H1 (cell line): ENCODE measurements around the gene BRD4. TPM values are rescaled to one million over a fixed set of nuclear protein-coding genes. Genes with fewer than 3 reads are reported as not detected.

Source experiments
- CTCF ChIA-PET: fragments of 300-600 bp; sonication (Branson Sonifier 250); formaldehyde crosslinking; loops from one replicate; lab custom pipeline; 2021; ENCODE audit not compliant: partially characterized antibody; lab: Charles Lee
- POLR2A ChIA-PET: fragments of 300-600 bp; sonication (Branson Sonifier 250); formaldehyde crosslinking; loops from one replicate; lab custom pipeline; 2021; ENCODE audit warnings: inconsistent platforms; ENCODE audit not compliant: partially characterized antibody; lab: Charles Lee
- DNase-seq, 2 experiments: peaks; one replicate each; pipeline versions ENCODE4 v3.0.0 to v3.0.0-alpha.2; 2010 to 2022; ENCODE audit warnings: low spot score in 2 of 2, low read depth in 1 of 2, mixed read lengths in 1 of 2
- FAIRE-seq: peaks from 2 replicates; lab custom pipeline; 2011; peaks lifted over from hg19 to GRCh38; lab: Jason Lieb, UNC
- H2AFZ ChIP-seq: 2 replicates; pipeline ENCODE4 v1.8.1; 2012; ENCODE audit warnings: low read length, inconsistent platforms
- H2AK5ac ChIP-seq: 2 replicates; pipeline ENCODE4 v1.6.1; 2013; ENCODE audit warnings: low read depth, low read length
- H2BK120ac ChIP-seq: replicated peaks from 2 replicates; pipeline ENCODE3; 2013; ENCODE audit warnings: low read depth, low read length, inconsistent platforms
- H2BK12ac ChIP-seq: 2 replicates; pipeline ENCODE4 v1.6.1; 2013; ENCODE audit warnings: low read depth, low read length
- H2BK15ac ChIP-seq: 2 replicates; pipeline ENCODE4 v1.6.1; 2013; ENCODE audit warnings: low read length
- H2BK20ac ChIP-seq: 2 replicates; pipeline ENCODE4 v1.6.1; 2013; ENCODE audit warnings: low read length
- H2BK5ac ChIP-seq: 2 replicates; pipeline ENCODE4 v1.6.1; 2013; ENCODE audit warnings: low read depth, low read length
- H3K14ac ChIP-seq: 2 replicates; pipeline ENCODE4 v1.6.1; 2013; ENCODE audit warnings: inconsistent platforms; ENCODE audit not compliant: insufficient read length
- H3K18ac ChIP-seq: 2 replicates; pipeline ENCODE4 v1.6.1; 2013; ENCODE audit warnings: low read length; ENCODE audit errors: extremely low read depth
- H3K23ac ChIP-seq: 2 replicates; pipeline ENCODE4 v1.6.1; 2013; ENCODE audit warnings: inconsistent platforms; ENCODE audit not compliant: insufficient read length
- H3K23me2 ChIP-seq: 2 replicates; pipeline ENCODE4 v1.6.1; 2013; ENCODE audit warnings: low read depth, low read length
- H3K27ac ChIP-seq: 2 replicates; pipeline ENCODE4 v1.6.1; 2011; ENCODE audit warnings: low read depth, low read length, inconsistent platforms
- H3K27me3 ChIP-seq, 4 experiments: replicated peaks in 1 of 4; 1 replicate in 1 of 4; 2 replicates in 3 of 4; pipeline versions ENCODE4 v1.6.1 to v1.8.1; 2011 to 2013; ENCODE audit warnings: low read length in 3 of 4, mild to moderate bottlenecking in 3 of 4, inconsistent platforms in 2 of 4, mixed read lengths in 2 of 4, moderate library complexity in 1 of 4; ENCODE audit not compliant: control insufficient read depth in 3 of 4, insufficient read depth in 3 of 4; ENCODE audit errors: extremely low read depth in 1 of 4
- H3K36me3 ChIP-seq, 4 experiments: 2 replicates each; pipeline versions ENCODE4 v1.6.1 to v1.8.1; 2011 to 2013; ENCODE audit warnings: mild to moderate bottlenecking in 4 of 4, low read length in 3 of 4, moderate library complexity in 2 of 4, control low read depth in 1 of 4, inconsistent platforms in 1 of 4; ENCODE audit not compliant: insufficient read depth in 4 of 4, control insufficient read depth in 2 of 4
- H3K4ac ChIP-seq: replicated peaks from 2 replicates; pipeline ENCODE3; 2013; ENCODE audit warnings: low read length, low read depth, mixed read lengths, inconsistent platforms; ENCODE audit not compliant: insufficient read length
- H3K4me1 ChIP-seq, 4 experiments: replicated peaks in 1 of 4; 1 replicate in 1 of 4; 2 replicates in 3 of 4; pipeline versions ENCODE4 v1.6.1 to v1.8.1; 2011 to 2013; ENCODE audit warnings: low read length in 3 of 4, inconsistent platforms in 2 of 4, mixed read lengths in 1 of 4; ENCODE audit not compliant: insufficient read depth in 4 of 4, control insufficient read depth in 3 of 4
- H3K4me2 ChIP-seq, 2 experiments: 2 replicates each; pipeline versions ENCODE4 v1.6.1 to v1.8.1; 2011 to 2013; ENCODE audit warnings: low read depth in 2 of 2, low read length in 2 of 2, control low read depth in 1 of 2, inconsistent platforms in 1 of 2, mild to moderate bottlenecking in 1 of 2; ENCODE audit not compliant: insufficient read depth in 1 of 2
- H3K4me3 ChIP-seq, 4 experiments: fragments of 200-600, 300-600 bp in 1 of 4; sonication (generic), shearing (Covaris generic), sonication (Bioruptor Twin) in 1 of 4; 2 replicates each; pipeline versions ENCODE4 v1.5.1 to v1.8.1; 2011 to 2016; ENCODE audit warnings: low read length in 4 of 4, low read depth in 3 of 4, control low read depth in 2 of 4, inconsistent platforms in 2 of 4, mild to moderate bottlenecking in 2 of 4, mixed read lengths in 1 of 4, moderate library complexity in 1 of 4; ENCODE audit not compliant: insufficient read depth in 2 of 4; ENCODE audit errors: extremely low read depth in 1 of 4
- H3K56ac ChIP-seq: replicated peaks from 2 replicates; pipeline ENCODE3; 2013; ENCODE audit warnings: low read depth, mild to moderate bottlenecking, mixed read lengths, low read length, inconsistent platforms; ENCODE audit not compliant: insufficient read length
- H3K79me1 ChIP-seq: 2 replicates; pipeline ENCODE4 v1.6.1; 2013; ENCODE audit warnings: low read depth, low read length, control low read depth
- H3K79me2 ChIP-seq, 2 experiments: 2 replicates each; pipeline versions ENCODE4 v1.6.1 to v1.8.1; 2012 to 2013; ENCODE audit warnings: low read length in 2 of 2, mild to moderate bottlenecking in 2 of 2, inconsistent platforms in 1 of 2; ENCODE audit not compliant: insufficient read depth in 2 of 2, control insufficient read depth in 1 of 2
- H3K9ac ChIP-seq, 4 experiments: replicated peaks in 1 of 4; 1 replicate in 1 of 4; 2 replicates in 3 of 4; pipeline versions ENCODE4 v1.6.1 to v1.8.1; 2011 to 2013; ENCODE audit warnings: low read depth in 3 of 4, low read length in 3 of 4, control low read depth in 2 of 4, mild to moderate bottlenecking in 2 of 4, moderate library complexity in 2 of 4, inconsistent platforms in 1 of 4; ENCODE audit errors: extremely low read depth in 1 of 4
- H3K9me3 ChIP-seq, 2 experiments: 2 replicates each; pipeline versions ENCODE4 v1.6.1 to v1.8.1; 2012 to 2013; ENCODE audit warnings: mild to moderate bottlenecking in 2 of 2, moderate library complexity in 2 of 2, control low read depth in 1 of 2, inconsistent platforms in 1 of 2, low read depth in 1 of 2, low read length in 1 of 2, mixed read lengths in 1 of 2; ENCODE audit not compliant: insufficient read depth in 2 of 2
- H4K20me1 ChIP-seq, 2 experiments: replicated peaks in 1 of 2; 2 replicates each; pipeline versions ENCODE3 to v1.8.1; 2011 to 2013; ENCODE audit warnings: inconsistent platforms in 2 of 2, low read length in 2 of 2, mild to moderate bottlenecking in 1 of 2; ENCODE audit not compliant: insufficient read depth in 2 of 2, control insufficient read depth in 1 of 2
- H4K5ac ChIP-seq: 2 replicates; pipeline ENCODE4 v1.6.1; 2013; ENCODE audit warnings: low read length, low read depth, mixed read lengths, inconsistent platforms; ENCODE audit not compliant: insufficient read length
- H4K8ac ChIP-seq: 2 replicates; pipeline ENCODE4 v1.8.0; 2013; ENCODE audit warnings: mild to moderate bottlenecking, moderate library complexity, low read length, inconsistent platforms; ENCODE audit not compliant: insufficient read depth; ENCODE audit errors: extremely low read depth
- H4K91ac ChIP-seq: replicated peaks from 2 replicates; pipeline ENCODE3; 2013; ENCODE audit warnings: low read length, mixed read lengths, inconsistent platforms; ENCODE audit not compliant: insufficient read length
- CBX5 ChIP-seq: fragments of 300-800, 300-1000 bp; sonication (generic); IDR thresholded peaks from 2 replicates; pipeline ENCODE4 v1.7.1; 2016; ENCODE audit warnings: antibody characterized with exemption, low read length, low read depth
- CEBPB ChIP-seq: IDR thresholded peaks from 2 replicates; pipeline ENCODE4 v1.6.1; 2012; ENCODE audit warnings: low read depth, low read length
- CTBP2 ChIP-seq: IDR thresholded peaks from 2 replicates; pipeline ENCODE4 v1.7.0; 2011; ENCODE audit warnings: borderline replicate concordance, mild to moderate bottlenecking, moderate library complexity, mixed read lengths, low read length; ENCODE audit not compliant: insufficient read depth, insufficient read length
- GABPA ChIP-seq: IDR thresholded peaks from 2 replicates; pipeline ENCODE4 v1.6.1; 2011; ENCODE audit warnings: mild to moderate bottlenecking, low read length, moderate library complexity, borderline replicate concordance; ENCODE audit not compliant: insufficient read depth
- HDAC2 ChIP-seq, 2 experiments: fragments of 300-600 bp in 1 of 2; sonication (generic) in 1 of 2; IDR thresholded peaks; 2 replicates each; pipeline ENCODE4 v1.6.1; 2011 to 2012; ENCODE audit warnings: low read depth in 2 of 2, low read length in 2 of 2, mild to moderate bottlenecking in 2 of 2, moderate library complexity in 2 of 2, borderline replicate concordance in 1 of 2, inconsistent platforms in 1 of 2
- KDM4A ChIP-seq: IDR thresholded peaks from one replicate; pipeline ENCODE4 v1.7.1; 2012; ENCODE audit warnings: low read depth, mild to moderate bottlenecking, moderate library complexity, low read length, inconsistent platforms; ENCODE audit not compliant: severe bottlenecking
- NRF1 ChIP-seq: IDR thresholded peaks from 2 replicates; pipeline ENCODE4 v1.6.1; 2011; ENCODE audit warnings: mild to moderate bottlenecking, low read depth, low read length, improper control_type of control experiment
- SIRT6 ChIP-seq: IDR thresholded peaks from one replicate; pipeline ENCODE4 v1.7.1; 2012; ENCODE audit warnings: low read length, inconsistent platforms
- YY1 ChIP-seq: IDR thresholded peaks from 2 replicates; pipeline ENCODE4 v1.6.1; 2011; ENCODE audit warnings: low read depth, mild to moderate bottlenecking, low read length
- ZNF274 ChIP-seq: IDR thresholded peaks from 2 replicates; pipeline ENCODE4 v1.7.0; 2012; ENCODE audit warnings: low read length, borderline replicate concordance; ENCODE audit errors: extremely low read depth
- WGBS, 2 experiments: shearing (Covaris generic) in 1 of 2; methylation state at CpG; one replicate each; pipeline versions ENCODE4 v1.1.6 to v1.1.7; 2013 to 2015; ENCODE audit warnings: low lambda C conversion rate in 2 of 2, mixed read lengths in 2 of 2, inconsistent platforms in 1 of 2, low coverage in 1 of 2, missing lambda C conversion rate in 1 of 2; ENCODE audit not compliant: insufficient replicate concordance in 2 of 2, insufficient coverage in 1 of 2, insufficient read length in 1 of 2; ENCODE audit errors: extremely low coverage in 1 of 2, missing lambda C conversion rate in 1 of 2; 5-methylcytosine and 5-hydroxymethylcytosine counted together
- polyA plus RNA-seq, 7 experiments: library from polyadenylated mRNA; depleted of rRNA in 3 of 7; stranded (reverse) in 5 of 7; unstranded in 2 of 7; fragments of >200 nt in 5 of 7; fragments of 200-250 nt in 2 of 7; gene quantifications; 1 replicate in 5 of 7; 2 replicates in 1 of 7; 4 replicates in 1 of 7; pipeline versions ENCODE4 v1.2.1 to v1.2.3, GENCODE V29; 2011 to 2013; ENCODE audit warnings: missing spikeins in 2 of 7, mixed read lengths in 2 of 7
- total RNA-seq: library from RNA; stranded (reverse); fragmentation: NEBNext Ultra II Directional; extraction: Animal tissue kit (Norgen Biotek cat#: 25700); gene quantifications from 2 replicates; pipeline ENCODE4 v1.2.1, GENCODE V29; 2021

BRD4 gene
- total and polyA plus RNA-seq, 2 of the 8 experiments (the other 6 are each of a cell fraction or from before 2014, with no cell fraction given): 14.1 to 146 TPM

- H2BK15ac ChIP-seq: no peak overlapping the region
- H3K4ac ChIP-seq: no peak overlapping the region
- DNase-seq: no peak
- H3K79me1 ChIP-seq: peaks cover 24% of the 10 kb centered on the region
- peaks cover 0 to 4% (median 0%) of the 10 kb centered on the region in 4 experiments; a peak in 2 of 7 replicates for H3K4me1 ChIP-seq
- H3K4me2 ChIP-seq: no peak overlapping the region
- no peak overlapping the region for H4K5ac ChIP-seq
- POLR2A ChIA-PET: no interaction called here
- no peak overlapping the region for H2AK5ac ChIP-seq
- TF ChIP-seq ZNF274 (no peak), CTBP2 (no peak), GABPA (no peak), CBX5 (no peak), CEBPB (no peak), SIRT6 (no peak), KDM4A (no peak), HDAC2 (IDR thresholded peaks at IDR 0.05; ENCODE audit: borderline replicate concordance in 1 of 2, low read depth in 2 of 2, low read length in 2 of 2) (no peak), YY1 (no peak), NRF1 (no peak)
- H3K36me3 ChIP-seq: peaks cover 12 to 50% (median 25%) of the 10 kb centered on the region in 4 experiments
- no peaks in the 10 kb centered on the region for H3K27me3 ChIP-seq
- no peaks in the 10 kb centered on the region for H3K9me3 ChIP-seq
- no peak overlapping the region for H2BK120ac ChIP-seq
- H3K9ac ChIP-seq: no peak overlapping the region
- no peak overlapping the region for H3K14ac ChIP-seq
- H2AFZ ChIP-seq: no peak overlapping the region
- H3K27ac ChIP-seq: no peak overlapping the region
- 98% methylated on average over 4 of the region's 5 CpGs; no CpG with 5 or more reads in 1 of the 2 experiments for WGBS, 2 experiments
- no peak overlapping the region for H4K91ac ChIP-seq
- H2BK5ac ChIP-seq: no peak overlapping the region
- H3K56ac ChIP-seq: no peak overlapping the region
- no peak overlapping the region for H2BK12ac ChIP-seq
- H3K18ac ChIP-seq: no peak overlapping the region
- no peak overlapping the region for H3K23ac ChIP-seq
- H3K79me2 ChIP-seq: peaks cover 0 to 11% of the 10 kb centered on the region in 2 experiments; a peak in 2 of 4 replicates
- no peak overlapping the region; the same call in 1 of the 2 replicates for H4K8ac ChIP-seq
- no peaks in the 10 kb centered on the region for H3K23me2 ChIP-seq
- H4K20me1 ChIP-seq: peaks cover 24 to 28% of the 10 kb centered on the region in 2 experiments
- no peak overlapping the region for H2BK20ac ChIP-seq
- CTCF ChIA-PET: interaction anchor here (1.4 kb wide), 1 partner anchor 14 kb away, joined by 4 read pairs; the partner anchor contains the start of gene EPHX3
- no peak for FAIRE-seq
- H3K4me3 ChIP-seq: no peak overlapping the region
Measured at GRCh38 chr19:15246198-15246481, 86.2 kb downstream of the BRD4 start.
